Lower leg skin (tissue), 3 donors: ENCODE measurements around the gene KLHL10.

ENCODE experiments used
- POLR2A ChIP-seq, 2 donors: fragments of 450-650 bp; IDR thresholded peaks; one replicate each; pipeline ENCODE4 v1.6.1; 2016 to 2017; ENCODE audit warnings: antibody characterized with exemption in 2 of 2, mild to moderate bottlenecking in 1 of 2, moderate library complexity in 1 of 2
- TF ChIP-seq, protein P1 (sequence below), 3 donors: fragments of 450-650 bp; IDR thresholded peaks; one replicate each; pipeline ENCODE4 v1.5.1; 2016; ENCODE audit warnings: antibody characterized with exemption in 3 of 3, mild to moderate bottlenecking in 3 of 3, moderate library complexity in 2 of 3

DNA sequence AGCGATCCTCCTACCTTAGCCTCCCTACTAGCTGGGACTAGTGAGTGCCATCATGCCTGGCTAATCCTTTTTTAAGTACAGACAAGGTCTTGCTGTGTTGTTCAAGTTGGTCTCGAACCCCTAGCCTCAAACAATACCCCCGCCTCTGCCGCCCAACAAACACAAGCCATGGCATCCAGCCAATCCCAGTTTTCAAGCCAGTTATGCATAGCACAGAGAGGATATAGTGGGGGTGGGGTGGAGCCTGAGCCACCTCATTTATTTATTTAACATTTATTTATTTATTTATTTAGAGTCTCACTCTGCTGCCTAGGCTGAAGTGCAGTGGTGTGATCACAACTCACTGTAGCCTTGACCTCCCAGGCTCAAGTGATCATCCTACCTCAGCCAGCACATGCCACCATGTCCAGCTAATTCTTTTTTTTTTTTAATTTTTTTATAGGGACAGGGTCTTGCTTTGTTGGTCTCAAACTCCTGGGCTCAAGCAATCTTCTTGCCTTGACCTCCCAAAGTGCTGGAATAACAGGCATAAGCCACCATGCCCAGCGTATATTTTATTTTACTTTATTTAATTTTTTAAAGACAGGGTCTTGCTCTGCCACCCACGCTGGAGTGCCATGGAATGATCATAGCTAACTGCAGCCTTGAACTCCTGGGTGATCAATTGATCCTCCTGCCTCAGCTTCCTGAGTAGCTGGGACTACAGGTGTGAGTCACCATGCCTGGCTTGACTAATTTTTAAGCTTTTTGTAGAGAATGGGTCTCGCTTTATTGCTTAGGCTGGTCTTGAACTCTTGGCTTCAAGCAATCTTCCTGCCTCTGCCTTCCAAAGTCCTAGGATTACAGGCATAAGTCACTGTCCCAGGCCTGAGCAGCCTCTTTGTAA is 53.8 kb downstream of the KLHL10 start:
- TF ChIP-seq, protein P1, sequence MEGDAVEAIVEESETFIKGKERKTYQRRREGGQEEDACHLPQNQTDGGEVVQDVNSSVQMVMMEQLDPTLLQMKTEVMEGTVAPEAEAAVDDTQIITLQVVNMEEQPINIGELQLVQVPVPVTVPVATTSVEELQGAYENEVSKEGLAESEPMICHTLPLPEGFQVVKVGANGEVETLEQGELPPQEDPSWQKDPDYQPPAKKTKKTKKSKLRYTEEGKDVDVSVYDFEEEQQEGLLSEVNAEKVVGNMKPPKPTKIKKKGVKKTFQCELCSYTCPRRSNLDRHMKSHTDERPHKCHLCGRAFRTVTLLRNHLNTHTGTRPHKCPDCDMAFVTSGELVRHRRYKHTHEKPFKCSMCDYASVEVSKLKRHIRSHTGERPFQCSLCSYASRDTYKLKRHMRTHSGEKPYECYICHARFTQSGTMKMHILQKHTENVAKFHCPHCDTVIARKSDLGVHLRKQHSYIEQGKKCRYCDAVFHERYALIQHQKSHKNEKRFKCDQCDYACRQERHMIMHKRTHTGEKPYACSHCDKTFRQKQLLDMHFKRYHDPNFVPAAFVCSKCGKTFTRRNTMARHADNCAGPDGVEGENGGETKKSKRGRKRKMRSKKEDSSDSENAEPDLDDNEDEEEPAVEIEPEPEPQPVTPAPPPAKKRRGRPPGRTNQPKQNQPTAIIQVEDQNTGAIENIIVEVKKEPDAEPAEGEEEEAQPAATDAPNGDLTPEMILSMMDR (IDR thresholded peaks at IDR 0.05), result no peak
- TF ChIP-seq POLR2A (IDR thresholded peaks at IDR 0.05), result no peak
